NCI-H82 treated with DMSO at 0.1 percent for 48 hours (cell line): ENCODE results near the gene CATSPER3.

ENCODE experiments used
- DNase-seq: peaks from one replicate; lab custom pipeline; 2025; ENCODE audit not compliant: unreplicated experiment; lab: John Stamatoyannopoulos, UW

The CATSPER3 gene

GRCh38 chr5:135009736-135010501 lies 42.2 kb downstream of the CATSPER3 start:
- no peak for DNase-seq

GRCh38 chr5:135010502-135011354 lies 43.0 kb downstream of the CATSPER3 start:
- DNase-seq: no peak

GRCh38 chr5:135011355-135012032 lies 43.8 kb downstream of the CATSPER3 start:
- DNase-seq: no peak

- DNase-seq: no peak
Measured at GRCh38 chr5:135012033-135012588, 44.4 kb downstream of the CATSPER3 start.

GRCh38 chr5:135012951-135013391 lies 45.3 kb downstream of the CATSPER3 start:
- no peak for DNase-seq

GRCh38 chr5:135013445-135013844 lies 45.7 kb downstream of the CATSPER3 start:
- DNase-seq: no peak

GRCh38 chr5:135013947-135014570 lies 46.4 kb downstream of the CATSPER3 start:
- no peak for DNase-seq

GRCh38 chr5:135015942-135016341 lies 48.2 kb downstream of the CATSPER3 start:
- no peak for DNase-seq

- DNase-seq: no peak
Measured at GRCh38 chr5:135016861-135017290, 49.2 kb downstream of the CATSPER3 start.

GRCh38 chr5:135018457-135018856 lies 50.8 kb downstream of the CATSPER3 start:
- DNase-seq: no peak

GRCh38 chr5:135019314-135019713 lies 51.6 kb downstream of the CATSPER3 start:
- no peak for DNase-seq

GRCh38 chr5:135020111-135020895 lies 52.6 kb downstream of the CATSPER3 start:
- no peak for DNase-seq

GRCh38 chr5:135024956-135025729 lies 57.4 kb downstream of the CATSPER3 start:
- no peak for DNase-seq

- DNase-seq: no peak
Measured at GRCh38 chr5:135025730-135026644, 58.3 kb downstream of the CATSPER3 start.

- no peak for DNase-seq
Measured at GRCh38 chr5:135026645-135027265, 59.0 kb downstream of the CATSPER3 start.

GRCh38 chr5:135027266-135027696 lies 59.6 kb downstream of the CATSPER3 start:
- no peak for DNase-seq
